Head of caudate nucleus (tissue), 42 donors: Measurements from ENCODE around the gene EIPR1.

Source experiments
- DNase-seq, 42 donors: peaks; one replicate each; pipeline versions ENCODE4 v3.0.0 to v3.0.0-alpha.2; 2020 to 2021; ENCODE audit warnings: mixed read lengths in 7 of 42
- intact Hi-C: fragments of 100-400 bp; cut with DNase I; formaldehyde crosslinking; loops from one replicate; pipeline ENCODE4 v1.15.0; 2022

Gene EIPR1

GRCh38 chr2:3248754-3249475 is 128.7 kb downstream of the EIPR1 start:
- intact Hi-C loops = no loop called here
- no peak for DNase-seq

- DNase-seq = no peak
- intact Hi-C loops = no loop called here
These were observed 130.5 kb downstream of the EIPR1 start for GRCh38 chr2:3246928-3247714.

DNA sequence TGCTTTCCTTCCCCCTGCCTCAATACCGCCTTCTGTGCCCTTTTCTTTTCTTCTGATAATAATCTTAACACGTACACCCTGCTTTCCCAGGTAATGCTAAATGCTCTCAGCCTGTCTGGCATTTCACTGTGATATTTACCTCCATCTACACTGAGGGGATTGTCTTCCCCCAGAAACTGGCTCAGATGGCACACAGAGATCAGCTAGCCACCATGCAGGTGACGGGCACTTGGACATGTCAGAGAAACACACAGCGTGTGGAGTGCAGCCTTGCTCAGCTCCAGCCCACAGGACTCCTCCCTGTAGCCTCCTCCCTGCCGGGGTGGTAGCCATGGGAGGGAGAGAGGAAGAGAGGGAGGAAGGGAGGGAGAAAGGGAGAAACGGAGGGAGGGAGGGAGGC is 131.2 kb downstream of the EIPR1 start:
- DNase-seq = no peak
- intact Hi-C loops = no loop called here

DNA sequence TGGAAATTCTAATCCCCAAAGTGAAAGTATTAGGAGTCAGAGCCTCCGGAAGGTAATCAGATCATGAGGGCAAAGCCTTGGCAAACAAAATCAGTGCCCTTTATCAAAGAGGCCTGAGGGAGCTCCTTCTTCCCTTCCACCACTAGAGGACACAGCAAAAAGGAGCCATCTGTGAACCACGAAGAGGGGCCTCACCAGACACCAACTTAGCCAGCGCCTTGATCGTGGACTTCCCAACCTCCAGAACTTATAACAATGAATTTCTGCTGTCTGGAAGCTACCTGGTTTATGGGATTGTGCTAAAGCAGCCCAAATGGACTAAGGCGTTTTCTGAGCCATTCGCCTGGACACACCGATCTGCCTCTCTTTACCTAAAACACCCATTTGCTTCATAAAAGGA is 133.1 kb downstream of the EIPR1 start:
- no peak for DNase-seq
- intact Hi-C loops = no loop called here

DNA sequence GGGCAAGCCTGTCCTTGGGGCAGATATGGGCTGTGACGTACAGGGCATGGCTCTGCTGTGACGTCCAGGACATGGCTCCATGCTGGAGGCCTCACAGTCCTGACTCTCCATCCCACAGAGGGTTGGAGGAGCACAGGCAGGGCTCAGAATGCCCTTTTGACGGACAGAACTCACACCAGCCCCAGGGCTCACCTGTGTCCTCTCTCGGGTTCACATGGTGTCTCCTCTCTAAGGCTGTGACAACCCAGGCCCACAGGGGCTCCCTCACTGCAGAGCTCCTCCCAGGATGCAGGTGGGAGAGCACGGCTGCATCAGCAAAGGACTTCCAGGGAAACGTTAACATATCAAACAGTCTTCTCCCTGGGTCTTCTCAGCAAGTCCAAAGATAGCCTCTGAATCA is 133.8 kb downstream of the EIPR1 start:
- no peak for DNase-seq
- intact Hi-C loops = no loop called here

GRCh38 chr2:3242747-3243369 is 134.8 kb downstream of the EIPR1 start:
- DNase-seq = no peak
- intact Hi-C loops = no loop called here

- intact Hi-C loops = no loop called here
- DNase-seq = no peak
These were observed 135.5 kb downstream of the EIPR1 start for GRCh38 chr2:3241971-3242746.

DNA sequence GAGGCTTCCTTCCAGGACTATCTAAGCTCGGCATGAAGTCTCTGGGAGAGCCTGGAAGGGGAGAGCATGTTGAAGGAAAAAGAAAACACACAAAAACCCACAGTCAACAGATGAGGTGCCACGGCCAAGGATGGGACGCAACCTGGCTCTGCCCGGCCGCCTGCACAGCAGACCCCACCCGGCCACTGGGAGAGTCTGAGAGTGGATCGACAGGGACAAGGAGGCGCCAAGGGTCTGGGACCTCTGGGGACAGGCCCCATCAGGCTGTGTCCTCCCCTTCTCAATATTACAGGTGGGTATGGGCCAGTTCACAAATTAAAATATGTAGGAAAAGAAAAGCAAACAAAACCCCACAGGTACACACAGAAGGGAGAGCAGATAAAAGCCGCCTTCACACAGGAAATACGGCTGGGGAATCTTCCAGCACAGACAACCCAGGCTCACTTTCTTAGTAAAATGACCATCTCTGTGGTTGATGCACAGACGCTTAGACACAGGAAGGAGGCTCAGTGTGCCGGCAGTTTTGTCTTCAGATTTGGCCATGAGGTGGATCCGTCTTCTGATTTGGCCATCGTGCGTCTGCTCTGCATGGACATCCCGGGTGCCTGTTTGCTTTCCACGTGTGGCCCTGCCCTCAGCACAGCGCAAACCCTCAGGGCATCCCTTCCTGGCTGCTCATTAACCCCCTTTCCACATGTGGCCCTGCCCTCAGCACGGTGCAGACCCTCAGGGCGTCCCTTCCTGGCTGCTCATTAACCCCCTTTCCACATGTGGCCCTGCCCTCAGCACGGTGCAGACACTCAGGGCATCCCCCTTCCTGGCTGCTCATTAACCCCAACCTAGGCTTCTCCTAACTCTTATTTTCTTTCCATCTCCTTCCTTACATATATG is 138.4 kb downstream of the EIPR1 start:
- intact Hi-C loops = no loop called here
- DNase-seq = no peak

GRCh38 chr2:3236300-3237045 is 141.1 kb downstream of the EIPR1 start:
- intact Hi-C loops = no loop called here
- DNase-seq = no peak

- intact Hi-C loops = no loop called here
- no peak for DNase-seq
These were observed 143.7 kb downstream of the EIPR1 start for GRCh38 chr2:3233877-3234276.

GRCh38 chr2:3229221-3229620 is 148.4 kb downstream of the EIPR1 start:
- intact Hi-C loops = no loop called here
- no peak for DNase-seq

DNA sequence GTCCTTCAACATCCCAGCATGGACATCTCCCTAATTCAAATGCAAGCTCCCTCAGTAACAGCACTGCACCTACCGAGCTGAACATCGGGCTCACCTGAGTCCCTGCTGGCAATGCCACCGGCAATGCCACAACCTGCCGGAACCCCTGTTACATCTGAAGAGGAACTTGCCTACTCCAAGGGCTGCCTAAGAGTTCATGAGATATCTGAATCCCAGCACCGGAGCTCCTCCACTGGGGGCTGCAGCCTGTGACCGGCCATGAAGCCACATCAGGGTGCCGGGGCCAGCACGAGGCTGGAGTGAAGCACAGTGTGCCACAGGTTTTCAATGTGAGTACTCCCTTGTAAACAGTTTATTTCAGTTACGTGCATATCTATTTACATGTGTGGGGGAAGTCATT is 152.9 kb downstream of the EIPR1 start:
- DNase-seq = no peak
- intact Hi-C loops = no loop called here

GRCh38 chr2:3223080-3223923 is 154.3 kb downstream of the EIPR1 start:
- intact Hi-C loops = no loop called here
- peak in 25 of 42 donors; percentile 21 to 79 (median 43) for DNase-seq

DNA sequence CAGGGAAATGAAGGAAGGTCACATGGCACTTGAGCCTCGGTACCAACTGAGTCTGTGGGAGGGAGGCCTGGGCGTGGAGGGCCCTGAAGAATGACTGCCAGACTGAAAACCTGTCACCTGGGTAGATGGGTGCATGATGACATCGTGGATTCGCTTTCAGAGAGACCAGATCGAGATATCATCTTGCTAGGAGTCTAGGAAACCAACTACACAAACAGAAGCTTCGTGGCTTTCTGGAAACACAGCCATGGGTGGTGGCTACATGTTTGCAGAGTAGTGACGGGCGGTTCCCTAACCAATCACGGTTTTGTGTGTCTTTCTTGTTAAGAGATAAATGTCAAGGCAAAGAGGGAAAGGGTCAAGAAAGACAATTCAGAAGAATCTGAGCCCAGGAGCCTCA is 155.0 kb downstream of the EIPR1 start:
- intact Hi-C loops = no loop called here
- DNase-seq = no peak

GRCh38 chr2:3219536-3219935 is 158.1 kb downstream of the EIPR1 start:
- no peak for DNase-seq
- intact Hi-C loops = no loop called here

- no peak for DNase-seq
- intact Hi-C loops = no loop called here
These were observed 160.0 kb downstream of the EIPR1 start for GRCh38 chr2:3217646-3218045.
